Measurements from ENCODE around the gene DYNC1H1. TPM values are rescaled to one million over a fixed set of nuclear protein-coding genes. Genes with fewer than 3 reads are reported as not detected.
"Not testable (repeated sequence)": the region's sequence is repeated elsewhere in the genome, so short reads cannot be mapped to it uniquely, and the experiment has no call there.

Gene DYNC1H1
- total RNA-seq, 1 experiment from 2014 or later: 833 TPM

- no TSS peak for BruUV-seq (replicated peaks)
- no peaks in the 10 kb centered on the region for H3K4me1 ChIP-seq (ENCODE audit: insufficient read depth, low read length, poor library complexity, severe bottlenecking)
- no peak overlapping the region for H3K27ac ChIP-seq (ENCODE audit: low read depth, low read length, poor library complexity, severe bottlenecking)
- no peak overlapping the region for H3K4me3 ChIP-seq (ENCODE audit: low read depth, low read length, poor library complexity, severe bottlenecking)
- intact Hi-C loops (cut with micrococcal nuclease; ENCODE audit: unreplicated experiment): loop anchor here (5.0 kb wide), 1 partner anchor 37 kb away; no protein-coding TSS in a partner anchor
- H3K9me3 ChIP-seq (ENCODE audit: low read depth, low read length, poor library complexity, severe bottlenecking): no peaks in the 10 kb centered on the region
- no peaks in the 10 kb centered on the region for H3K27me3 ChIP-seq (replicated peaks; ENCODE audit: insufficient read depth, low read depth, low read length, poor library complexity)
- POLR2A ChIA-PET (ENCODE audit: low non-redundant PET): no interaction called here
- CTCF ChIA-PET: no interaction called here
- peak; percentile 21 for DNase-seq (ENCODE audit: low spot score)
- H3K36me3 ChIP-seq (ENCODE audit: insufficient read depth, low read length, poor library complexity, severe bottlenecking): peaks cover 90% of the 10 kb centered on the region
- TF ChIP-seq EZH2 (IDR thresholded peaks at IDR 0.05; ENCODE audit: borderline replicate concordance, low read depth, low read length, poor library complexity, severe bottlenecking) (no peak), CTCF (conservative IDR thresholded peaks at IDR 0.05; ENCODE audit: low read depth, low read length) (no peak)
Measured at GRCh38 chr14:101980700-101981099, 16.3 kb downstream of the DYNC1H1 start.

- DNase-seq (ENCODE audit: low spot score): no peak
- intact Hi-C loops (cut with micrococcal nuclease; ENCODE audit: unreplicated experiment): loop anchor here (5.0 kb wide), 1 partner anchor 35 kb away; no protein-coding TSS in a partner anchor
- Histone ChIP-seq H3K4me3 (ENCODE audit: low read depth, low read length, poor library complexity, severe bottlenecking) (no peak overlapping the region), H3K27me3 (replicated peaks; ENCODE audit: insufficient read depth, low read depth, low read length, poor library complexity) (no peaks in the 10 kb centered on the region), H3K27ac (ENCODE audit: low read depth, low read length, poor library complexity, severe bottlenecking) (no peak overlapping the region), H3K4me1 (ENCODE audit: insufficient read depth, low read length, poor library complexity, severe bottlenecking) (no peaks in the 10 kb centered on the region), H3K36me3 (ENCODE audit: insufficient read depth, low read length, poor library complexity, severe bottlenecking) (peaks cover 93% of the 10 kb centered on the region), H3K9me3 (ENCODE audit: low read depth, low read length, poor library complexity, severe bottlenecking) (no peaks in the 10 kb centered on the region)
- TF ChIP-seq EZH2 (IDR thresholded peaks at IDR 0.05; ENCODE audit: borderline replicate concordance, low read depth, low read length, poor library complexity, severe bottlenecking): no peak
- no peak for TF ChIP-seq CTCF (conservative IDR thresholded peaks at IDR 0.05; ENCODE audit: low read depth, low read length)
- POLR2A ChIA-PET (ENCODE audit: low non-redundant PET): no interaction called here
- BruUV-seq (replicated peaks): no TSS peak
- CTCF ChIA-PET: no interaction called here
Measured at GRCh38 chr14:101982621-101983020, 18.2 kb downstream of the DYNC1H1 start.

- intact Hi-C loops (cut with micrococcal nuclease; ENCODE audit: unreplicated experiment): loop anchor here (5.0 kb wide), 1 partner anchor 32 kb away; no protein-coding TSS in a partner anchor
- POLR2A ChIA-PET (ENCODE audit: low non-redundant PET): not testable (repeated sequence)
Measured at GRCh38 chr14:101984831-101985230, 20.5 kb downstream of the DYNC1H1 start.

GRCh38 chr14:101985957-101986356, 21.6 kb downstream of the DYNC1H1 start:
- Histone ChIP-seq H3K27me3 (replicated peaks; ENCODE audit: insufficient read depth, low read depth, low read length, poor library complexity) (no peaks in the 10 kb centered on the region), H3K4me1 (ENCODE audit: insufficient read depth, low read length, poor library complexity, severe bottlenecking) (no peaks in the 10 kb centered on the region), H3K36me3 (ENCODE audit: insufficient read depth, low read length, poor library complexity, severe bottlenecking) (peaks cover 90% of the 10 kb centered on the region), H3K27ac (ENCODE audit: low read depth, low read length, poor library complexity, severe bottlenecking) (no peak overlapping the region), H3K4me3 (ENCODE audit: low read depth, low read length, poor library complexity, severe bottlenecking) (no peak overlapping the region), H3K9me3 (ENCODE audit: low read depth, low read length, poor library complexity, severe bottlenecking) (no peaks in the 10 kb centered on the region)
- TSS peak; percentile 79 for BruUV-seq (replicated peaks)
- ChIA-PET POLR2A (ENCODE audit: low non-redundant PET) (no interaction called here), CTCF (no interaction called here)
- intact Hi-C loops (cut with micrococcal nuclease; ENCODE audit: unreplicated experiment): no loop called here
- TF ChIP-seq CTCF (conservative IDR thresholded peaks at IDR 0.05; ENCODE audit: low read depth, low read length) (no peak), EZH2 (IDR thresholded peaks at IDR 0.05; ENCODE audit: borderline replicate concordance, low read depth, low read length, poor library complexity, severe bottlenecking) (no peak)
- no peak for DNase-seq (ENCODE audit: low spot score)

More at GRCh38 chr14:101984831-101985230, 20.5 kb downstream of the DYNC1H1 start:
- H3K4me1 ChIP-seq (ENCODE audit: insufficient read depth, low read length, poor library complexity, severe bottlenecking); H3K4me3 ChIP-seq (ENCODE audit: low read depth, low read length, poor library complexity, severe bottlenecking); CTCF ChIA-PET; BruUV-seq (replicated peaks); H3K9me3 ChIP-seq (ENCODE audit: low read depth, low read length, poor library complexity, severe bottlenecking); H3K27ac ChIP-seq (ENCODE audit: low read depth, low read length, poor library complexity, severe bottlenecking); H3K27me3 ChIP-seq (replicated peaks; ENCODE audit: insufficient read depth, low read depth, low read length, poor library complexity); DNase-seq (ENCODE audit: low spot score): not testable (repeated sequence)
- peaks cover 93% of the 10 kb centered on the region for H3K36me3 ChIP-seq (ENCODE audit: insufficient read depth, low read length, poor library complexity, severe bottlenecking)
